ENCODE results near the gene TRMO.
A peak's percentile ranks its signal among the peaks of the same experiment; 100 is the strongest.

TRMO gene

GRCh38 chr9:97900738-97901565, 21.3 kb downstream of the TRMO start:
- peak; percentile 42 for DNase-seq

- no peak for DNase-seq
Measured at GRCh38 chr9:97900103-97900737, 22.1 kb downstream of the TRMO start.

- DNase-seq = no peak
Measured at GRCh38 chr9:97895695-97896332, 26.5 kb downstream of the TRMO start.

- no peak for DNase-seq
Measured at GRCh38 chr9:97895211-97895610, 27.1 kb downstream of the TRMO start.

GRCh38 chr9:97892421-97892820, 29.9 kb downstream of the TRMO start:
- DNase-seq = no peak

- DNase-seq = no peak
Measured at GRCh38 chr9:97891736-97892135, 30.6 kb downstream of the TRMO start.

- peak; percentile 55 for DNase-seq
Measured at GRCh38 chr9:97889941-97890887, 32.1 kb downstream of the TRMO start.

- DNase-seq = no peak
Measured at GRCh38 chr9:97880336-97880735, 42.0 kb downstream of the TRMO start.

GRCh38 chr9:97876061-97876460, 46.2 kb downstream of the TRMO start:
- DNase-seq = no peak

- no peak for DNase-seq
Measured at GRCh38 chr9:97875111-97875510, 47.2 kb downstream of the TRMO start.

GRCh38 chr9:97874624-97875023, 47.7 kb downstream of the TRMO start:
- no peak for DNase-seq

- DNase-seq = no peak
Measured at GRCh38 chr9:97873882-97874281, 48.4 kb downstream of the TRMO start.

GRCh38 chr9:97873425-97873824, 48.9 kb downstream of the TRMO start:
- DNase-seq = no peak

GRCh38 chr9:97868859-97869258, 53.4 kb downstream of the TRMO start:
- no peak for DNase-seq

GRCh38 chr9:97866848-97867247, 55.5 kb downstream of the TRMO start:
- no peak for DNase-seq

- no peak for DNase-seq
Measured at GRCh38 chr9:97866300-97866699, 56.0 kb downstream of the TRMO start.

GRCh38 chr9:97864396-97864795, 57.9 kb downstream of the TRMO start:
- DNase-seq = no peak

GRCh38 chr9:97863314-97863713, 59.0 kb downstream of the TRMO start:
- DNase-seq = no peak

- DNase-seq = no peak
Measured at GRCh38 chr9:97861148-97861475, 61.2 kb downstream of the TRMO start.

- DNase-seq = no peak
Measured at GRCh38 chr9:97860451-97861147, 61.7 kb downstream of the TRMO start.

- DNase-seq = no peak
Measured at GRCh38 chr9:97859346-97859745, 63.0 kb downstream of the TRMO start.

- DNase-seq = no peak
Measured at GRCh38 chr9:97858826-97859225, 63.5 kb downstream of the TRMO start.

GRCh38 chr9:97858393-97858713, 63.9 kb downstream of the TRMO start:
- no peak for DNase-seq
